Raji (cell line): ENCODE results near the gene CDK12.

ENCODE experiments used
- POLR2A ChIP-seq: IDR thresholded peaks from 2 replicates; pipeline ENCODE4 v1.6.1; 2011; ENCODE audit warnings: low read depth, low read length, control low read depth; ENCODE audit not compliant: insufficient read depth

The CDK12 gene

GRCh38 chr17:39541652-39542051, 80.4 kb downstream of the CDK12 start:
- no peak for TF ChIP-seq POLR2A

GRCh38 chr17:39543176-39543575, 81.9 kb downstream of the CDK12 start:
- TF ChIP-seq POLR2A, result no peak

GRCh38 chr17:39543664-39544063, 82.4 kb downstream of the CDK12 start:
- TF ChIP-seq POLR2A, result no peak

GRCh38 chr17:39547713-39548478, 86.6 kb downstream of the CDK12 start:
- TF ChIP-seq POLR2A, result no peak

- TF ChIP-seq POLR2A, result no peak
Observed at GRCh38 chr17:39548494-39549225, 87.4 kb downstream of the CDK12 start.

- TF ChIP-seq POLR2A, result no peak
Observed at GRCh38 chr17:39549747-39550573, 88.7 kb downstream of the CDK12 start.

GRCh38 chr17:39551879-39552278, 90.6 kb downstream of the CDK12 start:
- TF ChIP-seq POLR2A, result no peak

GRCh38 chr17:39553341-39553945, 92.2 kb downstream of the CDK12 start:
- no peak for TF ChIP-seq POLR2A

GRCh38 chr17:39555368-39555767, 94.1 kb downstream of the CDK12 start:
- no peak for TF ChIP-seq POLR2A

GRCh38 chr17:39556423-39556822, 95.1 kb downstream of the CDK12 start:
- TF ChIP-seq POLR2A, result no peak

GRCh38 chr17:39562395-39562794, 101.1 kb downstream of the CDK12 start:
- TF ChIP-seq POLR2A, result no peak

GRCh38 chr17:39562976-39563375, 101.7 kb downstream of the CDK12 start:
- TF ChIP-seq POLR2A, result no peak

- TF ChIP-seq POLR2A, result no peak
Observed at GRCh38 chr17:39563476-39563875, 102.2 kb downstream of the CDK12 start.

- TF ChIP-seq POLR2A, result no peak
Observed at GRCh38 chr17:39564211-39564848, 103.0 kb downstream of the CDK12 start.
